Dermis microvascular lymphatic vessel endothelial cell (primary cell): ENCODE data around the gene LPCAT4. TPM values are rescaled to one million over a fixed set of nuclear protein-coding genes. Genes with fewer than 3 reads are reported as not detected.
"Not testable (repeated sequence)": the region's sequence is repeated elsewhere in the genome, so short reads cannot be mapped to it uniquely, and the experiment has no call there.

Experiments used
- DNase-seq, 2 donors: peaks; one replicate each; pipeline versions ENCODE4 v3.0.0 to v3.0.0-alpha.2; 2010; ENCODE audit warnings: low read depth in 2 of 2
- total RNA-seq: library from RNA; depleted of rRNA; stranded (reverse); fragments of >200 nt; gene quantifications from 2 replicates; pipeline ENCODE4 v1.2.1, GENCODE V29; 2014

The LPCAT4 gene
- total RNA-seq = 2.3 and 3.3 TPM in 2 replicates

GRCh38 chr15:34367101-34368081 is at the start of gene LPCAT4:
Gene LPCAT4 (minus strand): TSS chr15:34367196. CDS start chr15:34367100, 96 bp downstream.
- DNase-seq = peak; percentile 48 to 87

- not testable (repeated sequence) for DNase-seq
Measured at GRCh38 chr15:34409511-34409910, 42.5 kb upstream of the LPCAT4 start.

- not testable (repeated sequence) for DNase-seq
Measured at GRCh38 chr15:34408973-34409372, 42.0 kb upstream of the LPCAT4 start.

DNA sequence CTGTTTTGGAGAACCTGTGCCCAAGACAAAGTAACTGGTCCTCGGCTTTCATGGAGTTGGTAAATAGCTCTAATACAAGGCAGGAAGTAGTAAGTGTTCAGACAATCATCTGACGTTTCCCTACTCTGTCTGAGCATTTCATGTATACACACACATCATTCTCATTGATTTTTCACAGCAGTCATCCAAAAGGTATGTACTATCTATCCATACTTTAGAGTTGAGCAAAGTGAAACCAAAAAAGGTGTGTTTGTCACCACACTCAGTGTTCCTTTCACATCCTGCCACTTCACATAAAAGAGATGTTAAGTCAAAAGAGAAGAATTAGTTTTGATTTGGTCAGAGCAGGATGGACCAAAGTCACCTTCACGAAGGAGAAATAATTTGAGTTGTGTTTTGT is 36.9 kb upstream of the LPCAT4 start:
- DNase-seq = not testable (repeated sequence)

- DNase-seq = not testable (repeated sequence)
Measured at GRCh38 chr15:34403160-34403598, 36.2 kb upstream of the LPCAT4 start.

DNA sequence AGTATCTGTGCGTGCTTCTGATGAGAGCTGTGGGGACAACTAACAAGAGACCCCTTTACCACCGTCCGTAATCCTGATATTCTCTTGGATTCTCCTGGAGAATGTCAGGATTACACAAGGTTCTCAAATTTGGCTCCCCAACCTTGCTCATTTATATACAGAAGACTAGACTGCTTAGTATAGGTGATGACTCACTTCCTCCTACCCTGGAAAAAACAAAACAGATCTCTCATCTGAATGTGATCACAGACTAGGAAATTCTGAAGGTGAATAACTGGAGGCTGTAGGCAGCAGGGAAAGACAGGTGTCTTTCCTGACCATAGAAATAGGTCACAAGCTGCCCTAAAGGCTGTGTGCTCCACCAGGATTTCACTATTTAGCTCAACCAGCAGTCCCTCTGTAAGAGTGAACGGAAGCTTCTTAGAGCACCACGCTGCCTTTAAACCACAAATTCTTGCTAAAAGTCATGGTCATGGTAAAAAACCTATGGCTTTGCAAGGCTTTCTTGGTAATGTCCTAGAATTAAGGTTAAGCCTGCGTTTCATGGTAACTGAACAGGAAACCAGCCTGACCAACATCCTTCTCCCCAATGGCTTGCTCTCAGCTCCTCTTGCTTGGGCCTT is 30.8 kb upstream of the LPCAT4 start:
- not testable (repeated sequence) for DNase-seq

DNA sequence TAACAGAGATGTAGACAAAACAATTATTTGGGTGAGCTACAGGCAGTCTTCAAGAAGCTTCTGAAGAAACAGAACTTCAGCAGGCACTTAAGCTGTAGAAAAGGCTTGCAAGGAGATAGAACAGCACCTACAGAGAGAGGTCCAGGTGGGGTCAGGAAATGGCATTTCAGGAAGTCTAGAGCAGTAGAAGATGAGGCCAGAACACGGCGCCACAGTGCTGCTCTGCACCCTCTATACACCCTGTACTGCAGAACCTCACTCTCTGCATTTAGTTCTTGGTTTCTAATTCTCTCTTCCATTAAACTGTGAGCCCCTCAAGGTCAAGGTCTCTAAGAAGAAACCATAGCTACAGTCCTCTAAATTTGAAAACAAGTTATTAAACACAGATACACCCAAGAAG is 26.0 kb upstream of the LPCAT4 start:
- DNase-seq = not testable (repeated sequence)

DNA sequence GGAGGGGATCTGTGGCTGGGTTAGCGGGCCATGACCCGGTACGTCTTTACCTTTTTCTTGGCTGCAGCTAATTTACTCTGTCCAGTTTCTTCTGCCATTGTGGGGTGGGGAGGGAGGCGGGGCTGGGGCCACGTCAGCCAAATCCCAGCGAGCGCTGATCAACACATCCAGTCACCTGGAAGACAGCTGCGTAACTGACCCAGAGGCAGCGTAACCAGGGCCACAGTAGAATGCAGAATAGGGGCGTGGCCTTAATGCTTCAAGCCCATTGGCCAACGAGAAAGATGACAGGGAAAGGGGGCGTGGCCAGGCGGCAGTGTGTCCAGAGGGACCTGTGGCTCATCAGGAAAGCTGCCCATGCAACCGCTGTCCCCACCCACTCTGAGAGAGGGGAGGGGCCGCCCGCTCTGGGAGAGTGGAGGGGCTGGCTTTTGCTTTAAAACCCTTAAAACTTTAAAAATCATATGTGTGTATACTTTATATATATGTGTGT is 22.6 kb upstream of the LPCAT4 start:
- DNase-seq = not testable (repeated sequence)

DNA sequence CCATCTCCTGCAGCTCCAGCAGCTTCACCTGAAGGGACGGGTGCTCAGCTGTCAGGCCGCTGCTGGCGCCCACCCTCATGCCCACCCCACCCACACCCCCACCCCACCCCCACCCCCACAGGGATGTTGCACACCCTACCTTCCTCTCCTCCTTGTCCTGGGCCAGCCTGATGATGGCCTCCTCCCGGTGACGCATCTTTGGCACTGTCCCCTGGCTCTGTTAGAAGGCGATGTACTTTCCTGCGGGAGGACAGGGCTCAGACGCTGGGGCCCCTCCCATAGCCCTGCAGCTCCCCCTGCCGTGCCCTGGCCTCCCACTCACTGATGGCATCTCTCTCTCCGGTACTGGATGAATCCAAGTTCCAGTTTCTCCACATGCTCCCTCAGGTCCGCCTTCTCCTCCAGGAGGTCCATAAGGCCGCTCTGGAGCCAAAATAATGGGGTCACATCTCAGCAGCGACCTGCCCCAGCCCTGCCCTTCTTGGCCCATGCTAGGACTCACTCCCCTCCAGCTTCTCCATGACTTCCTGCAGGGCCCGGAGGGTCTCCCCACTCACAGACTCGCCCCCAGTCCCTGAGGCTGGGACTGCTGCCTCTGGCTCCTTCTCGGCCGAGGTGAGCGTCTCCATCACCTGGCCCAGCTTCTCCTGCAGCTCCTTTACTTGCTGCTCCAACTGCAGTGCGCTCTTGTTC is 15.0 kb upstream of the LPCAT4 start:
- DNase-seq = not testable (repeated sequence)

DNA sequence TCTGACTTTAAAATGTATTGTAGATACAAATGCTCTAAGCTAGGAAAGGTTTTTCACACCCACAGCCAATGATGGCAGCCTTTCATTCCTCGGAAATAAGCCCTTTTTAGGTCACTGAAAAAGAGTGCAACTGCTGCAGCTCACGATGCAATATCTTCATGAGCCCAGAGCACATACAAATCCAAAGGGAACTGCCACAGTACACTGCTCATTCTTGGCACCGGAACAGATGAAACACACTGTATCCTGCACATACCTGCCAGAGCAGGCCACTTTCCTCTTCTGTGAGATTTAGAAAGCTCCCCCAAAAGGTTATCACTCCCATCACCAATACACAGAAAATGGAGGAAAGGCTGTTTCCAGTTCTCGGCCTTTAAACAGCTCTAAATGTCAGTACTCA is 13.5 kb upstream of the LPCAT4 start:
- not testable (repeated sequence) for DNase-seq

GRCh38 chr15:34376856-34377255 is 9.9 kb upstream of the LPCAT4 start:
- no peak for DNase-seq

- DNase-seq = not testable (repeated sequence)
Measured at GRCh38 chr15:34375541-34375940, 8.5 kb upstream of the LPCAT4 start.

DNA sequence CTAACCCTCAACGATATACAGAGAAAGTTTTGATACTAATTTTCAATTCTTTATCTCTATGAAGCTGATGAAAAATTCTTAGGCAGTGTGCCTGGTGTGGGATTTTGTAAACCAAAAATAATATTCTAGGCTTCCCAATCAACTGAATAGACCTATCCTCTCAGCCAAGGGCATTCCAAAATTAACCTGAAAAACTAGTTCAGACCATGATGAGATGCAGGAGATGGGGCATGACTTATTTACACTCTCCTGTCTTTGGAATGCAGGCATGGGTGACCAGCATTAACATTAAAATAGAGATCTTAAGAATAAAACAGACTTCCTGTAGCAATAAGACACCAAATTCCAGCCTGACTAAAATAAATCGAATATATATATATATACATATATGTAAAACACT is 7.8 kb upstream of the LPCAT4 start:
- no peak for DNase-seq

DNA sequence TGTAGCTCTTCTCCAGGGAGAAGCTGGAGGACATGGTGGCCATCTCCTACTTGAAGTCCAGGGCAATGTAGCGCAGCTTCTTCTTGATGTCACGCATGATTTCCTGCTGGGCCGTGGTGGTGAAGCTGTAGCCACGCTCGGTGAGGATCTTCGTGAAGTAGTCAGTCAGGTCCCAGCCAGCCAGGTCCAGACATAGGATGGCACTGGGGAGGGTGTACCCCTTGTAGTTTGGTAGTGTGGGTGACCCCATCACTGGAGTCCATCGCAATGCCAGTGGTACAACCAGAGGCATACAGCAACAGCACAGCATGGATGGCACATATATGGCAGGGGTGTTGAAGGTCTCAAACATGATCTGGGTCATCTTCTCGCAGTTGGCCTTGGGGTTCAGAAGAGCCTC is 7.0 kb upstream of the LPCAT4 start:
- DNase-seq = no peak

DNA sequence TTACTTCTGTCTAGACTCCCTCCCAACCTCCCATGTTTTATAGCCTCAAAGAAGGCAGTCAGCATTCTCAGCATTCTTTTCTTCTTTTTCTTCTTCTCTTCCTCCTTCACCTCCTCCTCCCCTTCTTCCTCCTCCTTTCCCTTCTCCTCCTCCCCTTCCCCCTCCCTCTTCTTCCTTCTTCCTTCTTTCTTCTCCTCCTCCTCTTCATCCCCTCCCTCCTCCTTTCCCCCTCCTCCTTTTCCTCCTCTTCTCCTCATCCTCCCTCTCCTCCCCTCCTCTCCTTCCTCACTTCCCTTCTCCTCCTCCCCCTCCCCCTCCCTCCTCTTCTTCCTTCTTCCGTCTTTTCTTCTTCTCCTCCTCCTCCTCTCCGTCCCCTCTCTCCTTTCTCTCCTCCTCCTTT is 3.6 kb upstream of the LPCAT4 start:
- DNase-seq = no peak

GRCh38 chr15:34370129-34370528 is 3.1 kb upstream of the LPCAT4 start:
- DNase-seq = no peak

DNA sequence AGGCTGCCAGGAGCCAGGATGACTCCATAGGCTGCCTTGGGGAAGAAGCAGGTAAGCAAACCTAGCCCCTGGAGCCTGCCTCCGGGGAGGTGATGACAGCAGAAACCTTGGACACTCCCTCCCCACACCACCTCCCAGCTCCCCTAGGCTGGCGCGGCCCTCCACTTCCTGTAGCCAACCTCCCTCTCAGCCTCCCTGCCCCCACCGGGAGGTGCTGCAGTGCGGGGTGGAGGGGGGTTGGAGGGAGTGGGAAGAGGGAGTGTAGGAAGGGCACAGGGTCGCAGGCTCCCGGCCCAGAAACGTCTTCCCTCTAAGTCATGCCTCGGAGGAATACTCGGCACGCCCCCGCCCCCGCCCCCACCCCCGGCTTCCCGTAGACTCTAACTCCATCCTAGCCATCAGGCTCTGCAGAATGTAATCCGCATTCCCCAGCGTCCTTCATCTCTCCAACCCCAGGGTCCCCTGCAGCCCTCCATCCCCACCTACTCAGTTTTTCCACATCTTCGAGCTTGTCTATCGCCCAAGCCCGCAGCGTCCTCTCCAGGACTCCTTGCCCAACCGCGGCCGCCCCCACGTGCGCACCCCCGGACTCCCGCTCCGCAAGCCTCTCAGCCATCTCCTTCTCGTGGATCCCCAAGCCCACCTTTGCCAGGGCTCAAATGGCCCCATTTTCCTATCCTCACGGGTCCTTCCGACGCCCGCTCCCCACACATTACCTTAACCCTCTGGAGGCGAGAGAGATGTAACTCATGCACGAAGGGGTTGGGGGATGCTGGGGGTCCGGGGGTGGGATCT is 528 bp downstream of the LPCAT4 start:
- peak in 1 of 2 donors; percentile 37 for DNase-seq

GRCh38 chr15:34365836-34366235 is 1.2 kb downstream of the LPCAT4 start:
- no peak for DNase-seq

DNA sequence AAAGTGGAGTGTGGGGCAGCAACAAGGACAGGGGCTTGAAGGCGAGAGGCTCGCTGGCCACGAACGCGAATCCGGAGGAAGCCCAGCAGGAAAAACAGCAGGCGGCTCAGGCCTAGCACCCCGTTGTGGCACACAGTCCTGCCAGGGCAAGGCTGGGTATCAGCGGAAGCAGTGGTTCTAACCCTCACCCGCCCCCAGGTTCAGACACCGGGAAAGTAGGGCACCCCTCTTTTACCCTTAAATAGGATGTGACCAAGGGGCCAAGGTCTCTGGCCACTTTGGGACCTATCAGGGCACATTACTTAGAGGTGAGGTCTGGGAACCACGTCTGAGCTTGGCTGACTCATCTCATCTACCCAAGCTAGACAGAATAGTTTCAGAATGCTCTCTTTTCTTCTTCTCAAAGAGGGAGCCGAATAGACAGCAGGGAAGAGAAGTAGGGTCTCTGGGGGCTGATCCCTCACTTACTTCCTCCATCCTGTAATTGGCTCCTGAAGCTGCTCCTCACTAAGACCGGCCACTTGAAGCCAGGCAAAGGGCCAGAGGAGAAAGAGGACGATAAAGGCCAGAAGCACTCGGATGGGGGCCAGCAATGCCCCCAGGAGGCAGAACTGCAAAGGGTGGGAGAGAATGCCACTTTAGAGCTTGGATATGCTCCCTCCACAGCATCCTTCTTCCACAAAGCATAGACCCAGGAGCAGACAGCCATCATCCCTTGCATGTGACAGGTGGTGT is 1.7 kb downstream of the LPCAT4 start:
- DNase-seq = no peak

DNA sequence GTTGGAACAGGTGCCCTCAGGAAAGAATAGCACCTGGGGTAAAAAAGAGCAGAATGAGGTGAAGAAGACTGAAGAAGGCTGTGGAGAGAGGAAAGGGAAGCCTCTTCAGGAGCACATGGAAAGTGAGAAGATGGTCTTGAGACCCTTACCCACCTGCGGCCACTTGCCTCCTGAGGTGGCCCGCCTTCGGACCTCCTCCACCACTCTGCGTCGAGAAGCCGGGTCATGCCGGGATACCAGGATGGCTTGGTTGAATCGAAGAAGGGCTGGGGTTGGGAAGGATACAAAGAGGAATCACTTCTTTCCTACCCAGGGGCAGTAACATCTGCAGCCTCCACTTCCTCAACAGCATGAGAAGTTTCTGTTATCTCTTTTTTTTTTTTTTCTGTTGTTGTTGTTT is 3.0 kb downstream of the LPCAT4 start:
- DNase-seq = no peak
